Left lung (tissue), 10 donors: ENCODE results near the gene TNFAIP8L1. TPM values are rescaled to one million over a fixed set of nuclear protein-coding genes. Genes with fewer than 3 reads are reported as not detected.

Source experiments
- ATAC-seq: fragments of 200-7000 bp; cut with Tn5 transposase; one replicate; pipeline ENCODE4 v1.9.1; 2020; ENCODE audit warnings: moderate library complexity
- DNase-seq, 4 donors: peaks; one replicate each; pipeline ENCODE4 v3.0.0-alpha.2; 2013 to 2020
- H3K27ac ChIP-seq, 2 donors: fragments of 200-600 bp; sonication (generic) in 1 of 2; one replicate each; pipeline versions ENCODE4 v1.5.0 to v1.8.0; 2020 to 2021
- H3K27me3 ChIP-seq, 2 donors: fragments of 200-600 bp; sonication (generic) in 1 of 2; one replicate each; pipeline versions ENCODE4 v1.5.0 to v1.8.0; 2020 to 2021
- H3K36me3 ChIP-seq, 2 donors: fragments of 200-600 bp; sonication (generic) in 1 of 2; one replicate each; pipeline versions ENCODE4 v1.5.0 to v1.8.0; 2020 to 2021
- H3K4me1 ChIP-seq, 2 donors: fragments of 200-600 bp; one replicate each; pipeline ENCODE4 v1.8.0; 2021
- H3K4me3 ChIP-seq, 2 donors: fragments of 200-600 bp; sonication (generic) in 1 of 2; one replicate each; pipeline versions ENCODE4 v1.5.0 to v1.8.0; 2020 to 2021; ENCODE audit warnings: mild to moderate bottlenecking in 1 of 2
- H3K9me3 ChIP-seq, 2 donors: fragments of 200-600 bp; sonication (generic) in 1 of 2; one replicate each; pipeline versions ENCODE4 v1.5.0 to v1.8.0; 2020 to 2021
- CTCF ChIP-seq, 2 donors: fragments of 200-600 bp; sonication (generic) in 1 of 2; IDR thresholded peaks; one replicate each; pipeline versions ENCODE4 v1.5.0 to v1.8.0; 2021; ENCODE audit warnings: antibody characterized with exemption in 2 of 2
- intact Hi-C, 2 donors: fragments of 100-400 bp; cut with DNase I; formaldehyde crosslinking; loops; one replicate each; pipeline versions ENCODE4 v1.11.2 to v1.14.2; 2022
- polyA plus RNA-seq, 6 donors: library from polyadenylated mRNA; unstranded; fragments of 120-200 nt; gene quantifications; one replicate each; pipeline ENCODE4 v1.2.1, GENCODE V29; 2013; ENCODE audit not compliant: insufficient read length in 6 of 6
- total RNA-seq, 2 donors: library from RNA; stranded (reverse); fragmentation: NEBNext Ultra II Directional; extraction: Animal tissue kit (Norgen Biotek cat#: 25700); gene quantifications; one replicate each; pipeline ENCODE4 v1.2.1, GENCODE V29; 2021
- donor health status: DM: no; HTN: yes; CAD: no.
- donor health status: DM: no; HTN: no; CAD: no.

The TNFAIP8L1 gene
- total and polyA plus RNA-seq, 8 donors = 5.9 to 17.9 (median 15.9) TPM

DNA sequence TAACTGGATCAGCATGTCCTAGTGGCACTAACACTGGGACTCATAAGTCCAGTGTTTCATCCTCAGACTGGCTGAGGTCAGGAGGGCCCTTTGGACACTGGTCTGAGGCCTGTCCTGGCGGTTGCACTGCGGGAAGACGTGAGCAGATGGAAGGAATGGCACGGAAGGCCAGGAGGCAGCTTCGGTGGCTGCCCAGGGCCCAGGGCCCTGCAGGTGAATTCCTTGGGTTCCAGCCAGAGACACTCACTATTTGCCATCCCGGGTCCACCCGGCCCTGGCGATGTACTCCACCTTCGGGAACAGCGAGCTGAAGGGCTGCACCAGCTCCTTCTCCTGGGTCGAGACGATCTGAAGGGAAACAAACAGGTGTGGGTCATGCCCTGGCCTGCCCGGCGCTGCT is 58.0 kb downstream of the TNFAIP8L1 start:
- Histone ChIP-seq H3K4me3 (no peak overlapping the region), H3K9me3 (no peaks in the 10 kb centered on the region), H3K36me3 (peaks cover 0 to 100% of the 10 kb centered on the region in 2 donors), H3K4me1 (no peaks in the 10 kb centered on the region), H3K27ac (no peak overlapping the region), H3K27me3 (no peaks in the 10 kb centered on the region)
- DNase-seq (no peak), ATAC-seq (no peak)
- TF ChIP-seq CTCF (IDR thresholded peaks at IDR 0.05) = no peak
- intact Hi-C loops = no loop called here

DNA sequence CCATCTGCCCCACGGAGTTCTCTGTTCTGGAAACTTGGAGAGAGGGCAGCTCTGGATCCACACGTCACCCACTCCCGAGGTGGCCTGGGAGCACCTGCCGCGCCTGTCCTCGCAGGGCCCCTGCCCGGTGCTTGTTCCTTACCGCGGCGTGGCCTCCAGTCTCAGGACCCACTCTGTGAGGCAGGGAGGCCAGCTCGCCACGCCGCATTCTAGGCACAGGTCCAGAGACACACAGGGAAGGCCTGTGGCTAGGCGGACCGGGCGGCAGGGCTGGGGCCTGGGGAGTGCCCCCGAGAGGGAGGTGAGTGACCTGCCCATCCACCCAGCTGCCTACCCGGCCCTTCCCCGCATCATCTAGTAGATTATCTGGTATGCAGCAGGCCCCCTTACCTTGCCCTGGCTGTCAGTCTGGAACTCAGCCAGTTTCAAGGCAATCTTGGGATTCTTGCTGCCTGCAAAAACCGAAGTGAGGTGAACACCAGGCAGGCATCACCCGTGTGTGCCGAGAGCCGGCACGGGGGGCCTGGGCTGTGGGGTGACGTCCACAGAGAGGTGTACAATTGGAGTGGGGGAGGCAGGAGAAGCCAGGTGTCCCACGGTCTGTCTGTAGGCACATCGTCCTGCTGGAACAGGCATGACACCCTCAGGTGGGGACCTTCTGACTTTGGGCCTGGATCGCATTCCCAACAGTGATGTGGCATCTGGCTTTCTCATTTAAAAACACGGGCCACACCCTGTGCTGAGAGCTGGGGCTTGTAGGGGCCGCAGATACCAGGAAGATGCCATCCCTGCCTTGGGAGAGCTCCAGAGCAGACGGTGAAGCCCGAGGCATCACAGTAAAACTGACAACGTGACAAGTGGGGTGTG is 60.7 kb downstream of the TNFAIP8L1 start:
- H3K9me3 ChIP-seq = no peaks in the 10 kb centered on the region
- no peak for DNase-seq
- H3K36me3 ChIP-seq = peaks cover 0 to 99% of the 10 kb centered on the region in 2 donors
- no peak overlapping the region for H3K27ac ChIP-seq
- peaks cover 0 to 4% of the 10 kb centered on the region in 2 donors for H3K4me1 ChIP-seq
- no peak for TF ChIP-seq CTCF (IDR thresholded peaks at IDR 0.05)
- no peaks in the 10 kb centered on the region for H3K27me3 ChIP-seq
- no peak for ATAC-seq
- intact Hi-C loops = no loop called here
- H3K4me3 ChIP-seq = no peak overlapping the region

- ATAC-seq (no peak), DNase-seq (no peak)
- Histone ChIP-seq H3K27ac (no peak overlapping the region), H3K27me3 (no peaks in the 10 kb centered on the region), H3K36me3 (peaks cover 0 to 99% of the 10 kb centered on the region in 2 donors), H3K4me3 (no peak overlapping the region), H3K9me3 (no peaks in the 10 kb centered on the region), H3K4me1 (peaks cover 0 to 10% of the 10 kb centered on the region in 2 donors)
- TF ChIP-seq CTCF (IDR thresholded peaks at IDR 0.05) = no peak
- intact Hi-C loops = no loop called here
These were observed 61.3 kb downstream of the TNFAIP8L1 start for GRCh38 chr19:4700693-4700970.

DNA sequence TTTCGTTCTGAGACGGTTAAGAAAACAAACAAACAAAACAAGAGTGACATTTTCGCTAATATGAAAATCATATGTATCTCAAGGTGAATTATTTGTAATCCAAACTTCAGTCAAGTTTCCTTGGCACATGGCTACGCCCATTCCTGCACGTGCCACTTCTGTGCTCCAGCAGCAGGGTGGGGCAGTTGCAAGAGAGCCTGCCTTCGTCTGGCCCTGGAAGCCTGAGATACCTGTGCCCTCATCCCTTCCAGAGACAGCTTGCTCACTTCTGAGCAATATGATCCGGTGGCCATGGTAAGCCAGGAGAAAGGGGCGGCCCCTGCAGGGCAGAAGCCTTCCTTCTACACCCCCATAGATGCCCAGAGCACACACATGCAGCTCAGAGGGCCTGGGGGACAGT is 62.2 kb downstream of the TNFAIP8L1 start:
- TF ChIP-seq CTCF (IDR thresholded peaks at IDR 0.05) = no peak
- DNase-seq = no peak
- Histone ChIP-seq H3K4me1 (peaks cover 0 to 14% of the 10 kb centered on the region in 2 donors), H3K27ac (no peak overlapping the region), H3K9me3 (no peaks in the 10 kb centered on the region), H3K36me3 (peaks cover 0 to 96% of the 10 kb centered on the region in 2 donors), H3K27me3 (no peaks in the 10 kb centered on the region), H3K4me3 (no peak overlapping the region)
- intact Hi-C loops = no loop called here
- peak; percentile 48 for ATAC-seq

DNA sequence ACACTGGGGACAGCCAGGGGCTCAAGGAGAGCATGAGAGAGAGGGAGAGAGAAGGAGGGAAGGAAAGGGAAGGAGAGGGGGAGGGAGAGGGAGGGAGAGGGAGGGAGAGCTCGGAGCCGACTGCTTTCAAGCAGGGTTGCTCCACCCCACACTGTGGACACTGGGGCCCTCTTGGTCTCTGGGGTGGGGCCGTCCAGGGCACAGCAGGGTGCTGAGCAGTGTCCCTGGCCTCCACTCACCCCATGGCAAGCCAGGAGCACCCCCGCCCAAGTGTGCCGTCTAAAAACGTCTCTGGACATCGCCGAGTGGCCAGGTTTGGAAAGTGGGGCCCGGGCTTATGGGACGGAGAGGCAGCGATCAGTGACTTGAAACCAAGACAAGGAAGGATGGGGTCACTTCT is 63.4 kb downstream of the TNFAIP8L1 start:
- ATAC-seq (no peak), DNase-seq (no peak)
- H3K27ac ChIP-seq = no peak overlapping the region
- no peak for TF ChIP-seq CTCF (IDR thresholded peaks at IDR 0.05)
- intact Hi-C loops = no loop called here
- peaks cover 0 to 18% of the 10 kb centered on the region in 2 donors for H3K4me1 ChIP-seq
- H3K9me3 ChIP-seq = no peaks in the 10 kb centered on the region
- H3K36me3 ChIP-seq = peaks cover 0 to 92% of the 10 kb centered on the region in 2 donors
- H3K27me3 ChIP-seq = no peaks in the 10 kb centered on the region
- H3K4me3 ChIP-seq = no peak overlapping the region
